WTC11 (cell line): ENCODE data around the gene FAM13A. TPM values are rescaled to one million over a fixed set of nuclear protein-coding genes. Genes with fewer than 3 reads are reported as not detected.

ENCODE experiments used
- ATAC-seq: fragments of 200-7000 bp; cut with Tn5 transposase; 2 replicates; pipeline ENCODE4 v1.10.0; 2021; ENCODE audit warnings: mild to moderate bottlenecking, moderate library complexity
- CTCF ChIA-PET: fragments of 300-600 bp; sonication (Branson Sonifier 250); formaldehyde crosslinking; loops from one replicate; lab custom pipeline; 2021; ENCODE audit warnings: antibody characterized with exemption; lab: Charles Lee
- POLR2A ChIA-PET: fragments of 350-600 bp; sonication (Branson Sonifier 250); formaldehyde crosslinking; loops from one replicate; lab custom pipeline; 2021; ENCODE audit warnings: antibody characterized with exemption; lab: Charles Lee
- DNase-seq: peaks from one replicate; pipeline ENCODE4 v3.0.0; 2021; ENCODE audit warnings: low spot score
- H3K27ac Mint-ChIP-seq: 2 replicates; pipeline ENCODE4 v1.8.0; 2021; ENCODE audit warnings: mixed read lengths
- H3K27me3 Mint-ChIP-seq: 2 replicates; pipeline ENCODE4 v1.8.0; 2021; ENCODE audit warnings: low read depth, mild to moderate bottlenecking, moderate library complexity, mixed read lengths
- H3K36me3 Mint-ChIP-seq: 2 replicates; pipeline ENCODE4 v1.8.0; 2021; ENCODE audit warnings: mixed read lengths
- H3K4me1 Mint-ChIP-seq: 2 replicates; pipeline ENCODE4 v1.8.0; 2022; ENCODE audit warnings: mixed read lengths
- H3K4me3 Mint-ChIP-seq: 2 replicates; pipeline ENCODE4 v1.8.0; 2021; ENCODE audit warnings: mild to moderate bottlenecking, moderate library complexity, mixed read lengths
- H3K9me3 Mint-ChIP-seq: 2 replicates; pipeline ENCODE4 v1.8.0; 2021; ENCODE audit warnings: mixed read lengths
- AR ChIP-seq: fragments of 250-450 bp; sonication (Bioruptor Pico); IDR thresholded peaks from 2 replicates; pipeline ENCODE4 v1.9.0; 2021; ENCODE audit warnings: mild to moderate bottlenecking
- ATF1 ChIP-seq: sonication (generic); formaldehyde crosslinking; IDR thresholded peaks from 2 replicates; pipeline ENCODE4 v1.8.1; 2023; ENCODE audit warnings: mild to moderate bottlenecking, moderate library complexity, missing genetic modification reagents
- E2F5 ChIP-seq: sonication (generic); formaldehyde crosslinking; IDR thresholded peaks from 2 replicates; pipeline ENCODE4 v1.8.1; 2022; ENCODE audit warnings: mild to moderate bottlenecking, moderate library complexity, missing genetic modification reagents
- ELF4 ChIP-seq: sonication (generic); formaldehyde crosslinking; IDR thresholded peaks from 2 replicates; pipeline ENCODE4 v1.8.1; 2022; ENCODE audit warnings: low read depth, mild to moderate bottlenecking, moderate library complexity, missing genetic modification reagents
- ERG ChIP-seq: fragments of 250-450 bp; sonication (Bioruptor Pico); IDR thresholded peaks from 2 replicates; pipeline ENCODE4 v1.8.0; 2021; ENCODE audit warnings: mild to moderate bottlenecking
- ETV6 ChIP-seq: sonication (generic); formaldehyde crosslinking; IDR thresholded peaks from 2 replicates; pipeline ENCODE4 v1.8.1; 2022; ENCODE audit warnings: mild to moderate bottlenecking, missing genetic modification reagents
- FOXJ3 ChIP-seq: sonication (generic); formaldehyde crosslinking; IDR thresholded peaks from 2 replicates; pipeline ENCODE4 v1.9.0; 2021; ENCODE audit warnings: missing genetic modification reagents, mild to moderate bottlenecking, borderline replicate concordance
- FOXK1 ChIP-seq: sonication (generic); formaldehyde crosslinking; IDR thresholded peaks from 2 replicates; pipeline ENCODE4 v1.8.0; 2022; ENCODE audit warnings: mild to moderate bottlenecking, moderate library complexity, missing genetic modification reagents
- FOXP4 ChIP-seq: sonication (generic); formaldehyde crosslinking; IDR thresholded peaks from 2 replicates; pipeline ENCODE4 v1.8.0; 2022; ENCODE audit warnings: mild to moderate bottlenecking, missing genetic modification reagents
- HMGA2 ChIP-seq: fragments of 250-450 bp; sonication (Bioruptor Pico); IDR thresholded peaks from 2 replicates; pipeline ENCODE4 v1.4.0; 2021; ENCODE audit warnings: mild to moderate bottlenecking, moderate library complexity
- JUN ChIP-seq: sonication (generic); formaldehyde crosslinking; IDR thresholded peaks from 2 replicates; pipeline ENCODE4 v1.8.0; 2023; ENCODE audit warnings: mild to moderate bottlenecking, missing genetic modification reagents
- NR1H2 ChIP-seq: sonication (generic); formaldehyde crosslinking; IDR thresholded peaks from 2 replicates; pipeline ENCODE4 v1.9.0; 2021; ENCODE audit warnings: mild to moderate bottlenecking, moderate library complexity, missing genetic modification reagents
- NR3C1 ChIP-seq: sonication (generic); formaldehyde crosslinking; conservative IDR thresholded peaks from 2 replicates; pipeline ENCODE4 v1.8.1; 2023; ENCODE audit warnings: low read depth, mild to moderate bottlenecking, missing genetic modification reagents
- PRDM15 ChIP-seq: sonication (generic); formaldehyde crosslinking; IDR thresholded peaks from 2 replicates; pipeline ENCODE4 v1.8.0; 2022; ENCODE audit warnings: missing genetic modification reagents
- PREB ChIP-seq: sonication (generic); formaldehyde crosslinking; IDR thresholded peaks from 2 replicates; pipeline ENCODE4 v1.8.1; 2022; ENCODE audit warnings: mild to moderate bottlenecking, missing genetic modification reagents, moderate library complexity, borderline replicate concordance
- RELA ChIP-seq: sonication (generic); formaldehyde crosslinking; IDR thresholded peaks from 2 replicates; pipeline ENCODE4 v1.8.1; 2022; ENCODE audit warnings: missing genetic modification reagents, mild to moderate bottlenecking, borderline replicate concordance
- SMAD4 ChIP-seq: sonication (generic); formaldehyde crosslinking; IDR thresholded peaks from 2 replicates; pipeline ENCODE4 v1.8.0; 2022; ENCODE audit warnings: mild to moderate bottlenecking, missing genetic modification reagents
- TEAD4 ChIP-seq: sonication (generic); formaldehyde crosslinking; IDR thresholded peaks from 2 replicates; pipeline ENCODE4 v1.8.0; 2022; ENCODE audit warnings: mild to moderate bottlenecking, missing genetic modification reagents
- ZBTB43 ChIP-seq: sonication (generic); formaldehyde crosslinking; IDR thresholded peaks from 2 replicates; pipeline ENCODE4 v1.8.1; 2023; ENCODE audit warnings: mild to moderate bottlenecking, missing genetic modification reagents
- ZNF263 ChIP-seq: sonication (generic); formaldehyde crosslinking; IDR thresholded peaks from 2 replicates; pipeline ENCODE4 v1.8.1; 2022; ENCODE audit warnings: low read depth, mild to moderate bottlenecking, moderate library complexity, missing genetic modification reagents
- ZNF396 ChIP-seq: fragments of 250-450 bp; sonication (Bioruptor Pico); IDR thresholded peaks from 2 replicates; pipeline ENCODE4 v1.8.0; 2021; ENCODE audit warnings: mild to moderate bottlenecking, moderate library complexity, borderline replicate concordance
- ZNF423 ChIP-seq: fragments of 250-450 bp; sonication (Bioruptor Pico); IDR thresholded peaks from 2 replicates; pipeline ENCODE4 v2.1.2; 2022; ENCODE audit warnings: mild to moderate bottlenecking, moderate library complexity
- total RNA-seq: library from RNA; stranded (reverse); gene quantifications from 3 replicates; pipeline ENCODE4 v1.2.3, GENCODE V29; 2021

FAM13A gene
- total RNA-seq, 1 experiment from 2014 or later, result 14.6 TPM

GRCh38 chr4:88780389-88780788 is 276.6 kb downstream of the FAM13A start:
- no peaks in the 10 kb centered on the region for H3K9me3 Mint-ChIP-seq
- DNase-seq, result no peak
- ChIA-PET POLR2A (no interaction called here), CTCF (no interaction called here)
- TF ChIP-seq ZNF423 (no peak), ELF4 (CRISPR knock-in tag) (no peak), AR (no peak), ZBTB43 (CRISPR knock-in tag) (no peak), ZNF263 (no peak), ATF1 (CRISPR knock-in tag) (no peak), SMAD4 (CRISPR knock-in tag) (no peak), FOXK1 (no peak), HMGA2 (CRISPR knock-in tag) (no peak), PREB (CRISPR knock-in tag) (no peak), FOXP4 (no peak), FOXJ3 (CRISPR knock-in tag) (no peak), PRDM15 (no peak), TEAD4 (CRISPR knock-in tag) (no peak), NR1H2 (CRISPR knock-in tag) (no peak), NR3C1 (CRISPR knock-in tag) (no peak)
- no peak overlapping the region for H3K27ac Mint-ChIP-seq
- H3K36me3 Mint-ChIP-seq, result peaks cover 2% of the 10 kb centered on the region
- no peak overlapping the region for H3K4me3 Mint-ChIP-seq
- no peak for ATAC-seq
- H3K27me3 Mint-ChIP-seq, result no peaks in the 10 kb centered on the region
- no peaks in the 10 kb centered on the region for H3K4me1 Mint-ChIP-seq

GRCh38 chr4:88779431-88779830 is 277.6 kb downstream of the FAM13A start:
- H3K27me3 Mint-ChIP-seq, result no peaks in the 10 kb centered on the region
- no peak for ATAC-seq
- no peaks in the 10 kb centered on the region for H3K9me3 Mint-ChIP-seq
- peaks cover 5% of the 10 kb centered on the region for H3K36me3 Mint-ChIP-seq
- CTCF ChIA-PET, result no interaction called here
- POLR2A ChIA-PET, result no interaction called here
- no peak for DNase-seq
- H3K4me3 Mint-ChIP-seq, result no peak overlapping the region
- no peak overlapping the region for H3K27ac Mint-ChIP-seq
- no peaks in the 10 kb centered on the region for H3K4me1 Mint-ChIP-seq
- TF ChIP-seq RELA (CRISPR knock-in tag), result no peak
- TF ChIP-seq E2F5, result no peak
- TF ChIP-seq ERG (CRISPR knock-in tag), result no peak
- no peak for TF ChIP-seq ETV6
- no peak for TF ChIP-seq JUN (CRISPR knock-in tag)
- no peak for TF ChIP-seq ZNF396 (CRISPR knock-in tag)
